ENCODE results near the gene SEC61A1.
A peak's percentile ranks its signal among the peaks of the same experiment; 100 is the strongest.

Gene SEC61A1

DNA sequence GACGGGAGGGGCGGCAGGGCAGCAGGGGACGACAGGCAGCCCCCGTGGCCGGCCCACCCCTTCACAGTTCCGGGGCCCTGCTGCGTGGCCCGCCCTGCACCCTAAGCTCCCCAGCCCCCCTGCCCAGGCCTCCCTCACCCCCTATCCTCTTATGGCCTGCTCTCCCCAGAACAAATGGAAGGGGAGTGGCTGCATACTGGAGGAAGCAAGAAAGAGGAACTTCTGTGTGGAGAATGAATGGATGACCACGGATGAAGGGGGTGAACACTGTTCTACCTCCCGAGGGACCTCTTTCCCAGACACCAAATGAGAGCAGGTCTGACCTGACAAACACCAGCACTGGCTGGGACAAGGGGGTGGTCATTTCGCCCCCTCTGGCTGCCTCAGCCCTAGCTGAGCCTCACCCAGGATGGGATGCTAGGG, 25.0 kb downstream of the SEC61A1 start:
- no peak for DNase-seq

DNA sequence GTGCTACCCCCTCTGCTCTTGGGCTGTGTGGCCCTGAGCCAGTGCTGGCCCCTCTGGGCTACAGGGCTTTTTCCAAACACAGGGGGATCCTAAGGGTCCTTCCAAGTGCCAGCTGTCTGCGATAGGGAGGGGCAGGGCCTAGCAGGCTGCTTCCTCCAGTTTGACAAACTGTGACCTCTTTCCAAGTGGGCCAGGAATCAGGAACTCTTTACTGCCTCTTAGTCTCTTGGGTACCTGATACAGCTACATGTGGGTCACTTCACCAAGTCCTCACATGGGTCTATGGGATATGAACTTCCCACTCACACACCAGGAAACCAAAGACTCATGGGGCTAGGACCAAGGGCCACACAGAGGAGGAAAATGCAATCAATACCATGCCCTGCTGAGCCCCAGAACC, 25.4 kb downstream of the SEC61A1 start:
- no peak for DNase-seq

DNA sequence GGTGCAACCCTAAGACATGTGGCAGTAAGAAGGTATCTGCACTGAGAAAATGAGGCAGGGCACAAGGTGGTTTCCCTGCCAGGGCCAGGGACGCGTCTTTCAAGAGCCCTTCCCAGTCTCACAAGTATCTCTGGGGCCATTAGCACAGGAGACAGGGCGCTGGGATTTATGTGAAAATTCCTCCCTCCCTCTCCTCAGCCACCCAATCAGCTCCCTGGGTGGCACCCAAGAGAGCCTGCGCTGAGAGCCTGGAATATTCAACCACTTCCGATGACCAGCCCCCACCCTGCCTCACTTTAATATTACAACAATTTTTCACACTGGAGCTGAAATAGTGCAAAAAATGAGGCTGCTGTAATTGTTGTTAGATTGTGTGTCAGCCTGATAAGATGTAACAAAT, 26.1 kb downstream of the SEC61A1 start:
- no peak for DNase-seq

DNA sequence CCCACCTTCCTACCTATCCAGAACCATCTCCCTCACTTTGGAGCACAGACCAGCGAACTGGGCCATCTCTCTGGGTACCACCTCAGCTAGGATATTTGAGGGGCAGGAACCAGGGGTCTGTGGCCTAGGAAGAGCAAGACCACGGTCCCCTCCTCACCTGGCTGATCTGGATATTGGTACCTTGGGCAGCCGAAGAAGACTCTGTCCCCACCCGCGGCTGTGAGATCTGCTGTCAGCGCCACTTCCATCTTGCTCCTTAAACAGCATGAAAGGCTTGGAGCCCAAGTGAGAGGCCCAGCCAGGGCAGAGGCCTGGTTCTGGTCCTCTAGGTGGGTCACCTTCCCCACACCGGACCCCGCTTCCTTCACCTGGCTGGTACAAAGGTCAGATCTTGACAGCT, 26.6 kb downstream of the SEC61A1 start:
- no peak for DNase-seq

DNA sequence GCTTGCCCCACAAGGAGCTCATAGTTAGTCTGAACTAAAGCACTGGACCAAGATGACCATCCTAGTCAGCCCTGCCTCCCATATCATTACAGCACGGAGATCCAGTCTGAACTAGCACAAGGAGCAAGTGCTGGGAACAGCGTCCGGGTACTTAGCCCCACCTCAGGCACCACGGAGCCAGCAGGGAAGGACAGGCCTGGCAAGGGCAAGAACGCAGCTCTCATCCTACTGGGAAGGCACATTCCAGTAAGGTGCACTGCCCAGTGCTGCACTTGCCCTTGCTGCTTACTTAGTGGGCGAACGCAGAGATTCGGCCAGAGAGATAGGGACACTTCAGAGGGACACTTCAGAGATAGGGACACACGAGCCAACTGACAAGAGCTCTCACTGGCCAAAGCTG, 27.6 kb downstream of the SEC61A1 start:
- DNase-seq: no peak

DNA sequence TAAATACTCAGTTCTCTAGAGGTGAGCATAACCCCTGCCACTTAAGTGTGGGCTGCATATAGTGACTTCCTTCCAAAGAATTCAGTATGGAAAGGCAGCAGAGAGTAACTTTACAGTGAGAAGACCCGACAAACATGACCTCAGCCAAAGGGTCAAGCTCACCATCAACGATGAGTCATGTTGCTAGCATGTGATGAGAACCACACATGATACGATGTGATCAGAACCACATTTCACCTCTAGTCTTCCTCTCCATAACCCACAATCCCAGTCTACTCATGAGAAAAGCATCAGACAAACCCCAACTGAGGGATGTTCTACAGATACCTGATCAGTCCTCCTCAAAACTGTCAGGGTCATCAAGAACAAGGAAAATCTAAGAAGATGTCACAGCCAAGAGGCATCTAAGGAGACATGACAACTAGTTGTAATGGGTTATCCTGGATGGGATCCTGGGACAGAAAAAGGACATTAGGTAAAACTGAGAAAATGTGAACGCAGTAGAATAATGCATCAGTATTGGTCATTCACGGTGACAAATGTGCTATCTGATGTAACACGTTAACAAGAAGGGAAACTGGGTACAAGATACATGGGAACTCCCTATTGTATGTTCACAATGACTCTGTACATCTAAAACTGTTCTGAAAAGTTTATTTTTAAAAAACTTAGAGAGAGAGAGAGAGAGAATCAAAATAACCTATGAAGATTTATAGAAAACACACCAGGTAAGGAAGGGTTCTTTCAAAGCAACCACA, 28.3 kb downstream of the SEC61A1 start:
- no peak for DNase-seq

DNA sequence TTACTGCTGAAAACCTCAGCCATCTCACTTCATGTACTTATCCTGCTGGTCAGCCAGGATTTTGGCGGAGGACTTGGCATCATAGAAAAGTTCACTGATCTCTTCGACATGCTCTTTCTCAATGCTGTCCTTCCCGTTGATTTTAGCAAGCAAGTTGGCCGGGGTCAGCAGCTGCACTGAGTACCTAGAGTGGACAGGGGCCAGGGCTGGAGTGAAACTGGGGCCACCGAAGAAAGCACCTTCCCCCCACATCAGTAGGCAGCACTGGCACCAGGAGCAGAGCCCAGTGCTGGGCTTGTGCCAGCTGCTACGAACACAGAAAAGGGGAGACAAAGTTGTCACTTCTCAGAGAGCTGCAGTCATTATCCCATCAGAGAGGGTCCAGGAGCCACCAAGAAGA, 29.0 kb downstream of the SEC61A1 start:
- no peak for DNase-seq

DNA sequence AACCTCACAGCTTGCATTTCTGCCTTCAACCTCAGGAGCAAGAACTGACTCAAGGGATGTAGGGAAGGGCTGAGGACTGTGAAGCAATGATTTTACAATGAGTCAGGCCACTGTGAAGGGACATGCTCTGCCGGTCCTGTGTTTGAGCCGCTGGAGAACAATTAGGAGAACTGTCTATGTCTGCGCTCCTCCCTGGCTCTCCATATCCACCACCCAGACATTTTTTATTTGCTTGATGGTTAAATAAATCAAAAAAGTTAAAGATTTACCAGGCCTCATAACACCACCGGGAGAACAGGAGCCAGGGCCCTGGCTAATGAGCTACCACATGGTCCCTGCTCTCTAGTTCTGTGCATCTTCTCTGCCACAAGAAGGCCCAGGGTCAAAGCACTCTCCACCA, 29.6 kb downstream of the SEC61A1 start:
- no peak for DNase-seq

DNA sequence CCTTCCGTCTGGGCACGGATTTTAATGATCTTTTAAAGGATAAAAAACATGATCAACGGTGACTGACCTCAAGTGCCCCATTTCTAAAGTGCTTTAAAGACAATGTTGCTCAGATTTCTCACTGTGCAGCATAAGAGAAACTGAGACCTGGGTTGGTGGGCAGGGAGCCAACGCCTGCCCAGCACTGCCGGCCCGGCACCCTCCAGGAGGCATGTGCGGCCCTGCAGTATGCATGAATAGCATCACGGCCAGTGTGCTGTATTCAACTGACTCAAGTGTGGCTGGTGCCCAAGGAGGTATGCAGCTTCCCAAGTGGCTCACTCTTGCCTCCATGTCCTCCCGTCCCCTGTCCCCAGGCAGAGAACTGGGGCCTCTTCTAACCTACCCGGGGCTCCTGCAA, 30.3 kb downstream of the SEC61A1 start:
- DNase-seq: no peak

DNA sequence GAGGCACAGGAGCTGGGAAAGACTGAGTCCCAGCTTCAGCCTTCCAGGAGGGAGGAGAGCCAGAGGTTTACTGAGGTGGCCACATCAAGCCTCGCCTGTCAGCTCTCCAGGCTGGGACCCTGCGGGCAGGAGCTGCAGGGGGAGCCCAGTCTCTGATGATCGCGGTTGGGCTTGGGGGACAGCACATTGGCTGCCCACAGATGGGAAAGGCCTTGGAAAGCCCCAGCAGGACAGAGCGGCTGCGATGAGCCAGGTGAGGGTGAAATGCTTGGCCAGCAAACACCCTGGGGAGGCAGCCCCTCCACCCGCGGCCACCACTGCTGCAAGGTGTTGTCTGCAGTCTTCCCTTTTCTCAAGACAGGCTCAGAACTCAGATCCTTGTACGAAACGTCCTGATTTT, 31.2 kb downstream of the SEC61A1 start:
- DNase-seq: no peak

DNA sequence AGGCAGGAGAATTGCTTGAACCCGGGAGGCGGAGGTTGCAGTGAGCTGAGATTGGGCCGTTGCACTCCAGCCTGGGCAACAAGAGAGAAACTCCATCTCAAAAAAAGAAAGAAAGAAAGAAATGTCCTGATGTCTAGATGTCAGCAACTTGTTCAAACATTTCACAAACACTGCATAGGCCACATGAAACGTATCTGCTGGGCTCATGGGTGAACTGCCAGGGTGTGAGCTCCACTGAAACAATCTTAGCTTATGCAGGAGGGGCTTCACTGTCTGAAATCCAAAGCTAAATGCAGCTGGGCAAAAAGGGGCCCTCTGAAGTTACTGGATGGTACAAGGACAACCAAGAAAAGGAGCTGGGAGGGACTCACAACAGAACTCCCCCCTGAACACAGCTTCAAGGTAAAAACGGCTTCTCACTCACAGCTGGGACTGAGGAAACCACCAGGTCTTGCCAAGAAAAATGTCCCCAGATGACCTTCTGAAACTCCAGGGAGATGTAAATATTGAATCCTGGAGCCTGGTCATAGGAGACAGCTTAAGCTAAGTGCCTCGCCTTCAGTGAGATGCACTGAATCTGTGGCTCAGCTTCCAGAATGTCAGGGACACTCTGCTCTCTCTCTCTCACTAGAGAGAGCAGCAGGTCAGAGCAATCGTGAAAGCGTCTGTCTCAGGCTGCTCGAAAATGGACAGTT, 31.9 kb downstream of the SEC61A1 start:
- DNase-seq: no peak

DNA sequence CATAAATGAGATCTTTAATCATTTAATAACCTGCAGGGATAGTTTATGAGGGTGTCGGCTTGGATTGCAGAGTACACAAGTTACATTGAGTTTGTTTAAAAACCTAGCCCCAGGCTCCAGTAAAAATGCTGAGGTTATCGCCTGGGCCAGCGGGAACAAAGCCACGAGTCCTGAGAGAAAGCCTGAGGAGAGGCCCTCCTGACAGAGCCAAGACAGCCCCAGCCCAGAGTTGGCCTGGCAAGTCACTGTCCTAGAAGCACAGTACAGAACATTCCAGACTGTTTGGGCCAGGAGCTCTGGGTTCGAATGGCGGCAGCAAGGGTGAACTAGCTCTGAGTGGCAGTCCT, 32.4 kb downstream of the SEC61A1 start:
- DNase-seq: no peak

DNA sequence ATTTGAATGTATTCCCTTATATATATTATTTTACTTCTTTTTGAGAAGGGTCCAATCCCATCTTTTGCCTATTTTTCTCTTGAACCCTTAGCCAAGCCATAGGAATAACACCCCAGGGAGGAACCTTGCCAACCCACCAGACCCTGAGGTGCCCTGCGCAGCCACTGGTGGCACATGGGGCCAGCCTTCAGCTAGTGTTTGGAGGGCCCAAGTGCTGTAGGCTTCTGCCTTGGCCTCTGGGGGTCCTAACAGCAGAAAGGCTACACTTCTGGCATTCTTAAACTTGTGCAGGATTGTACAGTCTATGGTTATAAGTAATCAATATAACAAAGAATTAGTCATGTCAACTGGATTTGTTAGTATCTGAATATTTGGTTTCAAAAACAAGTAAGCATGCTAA, 36.9 kb downstream of the SEC61A1 start:
- no peak for DNase-seq

DNA sequence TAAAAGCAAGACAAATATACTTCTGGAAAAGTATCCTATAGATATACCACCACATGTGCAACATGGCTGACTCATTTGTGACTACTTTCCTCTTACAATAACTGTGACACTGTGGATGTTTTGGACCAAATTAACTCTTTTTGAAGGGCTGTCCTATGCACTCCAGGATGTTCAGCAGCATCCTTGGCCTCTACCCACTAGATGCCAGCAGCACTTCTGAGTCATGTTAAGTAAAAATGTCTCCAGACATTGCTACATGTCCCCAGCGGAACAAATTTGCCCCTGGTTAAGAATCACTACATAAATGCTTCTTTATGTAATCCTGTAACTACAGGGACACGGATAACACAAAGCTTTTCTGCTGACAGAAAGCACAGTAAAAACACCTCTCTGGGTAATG, 39.3 kb downstream of the SEC61A1 start:
- no peak for DNase-seq

DNA sequence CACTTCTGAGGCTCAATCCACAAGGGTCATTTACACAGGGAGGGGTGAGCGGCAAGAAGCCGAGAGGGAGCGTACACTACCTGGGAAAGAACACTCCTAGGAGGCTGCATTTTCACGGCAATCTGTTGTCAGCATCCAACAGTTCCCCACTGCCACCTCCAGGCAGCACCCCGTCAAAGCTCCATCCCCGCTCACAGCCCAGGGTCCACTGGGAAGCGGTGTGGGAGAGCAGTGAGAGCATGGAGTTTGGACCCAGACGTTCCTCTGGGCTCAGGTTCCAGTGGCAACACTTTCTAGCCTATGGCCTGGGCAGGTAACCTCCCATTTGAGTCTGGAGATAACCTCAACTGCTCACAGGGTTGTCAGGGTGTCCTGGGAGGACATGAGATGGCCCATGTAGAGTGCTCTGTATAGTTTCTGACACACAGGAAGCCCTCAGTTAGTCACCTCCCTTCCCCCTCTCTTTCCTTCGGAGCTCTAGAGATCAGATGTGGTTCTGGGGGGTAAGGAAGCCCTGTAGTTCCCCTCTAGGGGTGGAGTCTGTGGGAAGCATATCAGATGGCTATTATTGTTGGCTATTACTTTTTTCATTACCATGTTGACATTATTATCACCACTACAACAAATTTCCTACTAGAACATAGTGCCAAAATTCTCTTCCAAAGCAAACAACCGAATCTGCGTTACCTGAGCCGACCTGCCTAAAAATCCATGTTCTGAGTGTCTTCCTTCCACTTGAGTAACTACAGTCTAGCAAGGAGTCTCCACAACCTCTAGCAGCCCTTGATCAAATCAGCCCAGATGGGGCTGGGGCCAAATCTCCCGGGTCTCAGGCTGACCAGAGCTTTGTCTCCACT, 42.3 kb downstream of the SEC61A1 start:
- DNase-seq: no peak

DNA sequence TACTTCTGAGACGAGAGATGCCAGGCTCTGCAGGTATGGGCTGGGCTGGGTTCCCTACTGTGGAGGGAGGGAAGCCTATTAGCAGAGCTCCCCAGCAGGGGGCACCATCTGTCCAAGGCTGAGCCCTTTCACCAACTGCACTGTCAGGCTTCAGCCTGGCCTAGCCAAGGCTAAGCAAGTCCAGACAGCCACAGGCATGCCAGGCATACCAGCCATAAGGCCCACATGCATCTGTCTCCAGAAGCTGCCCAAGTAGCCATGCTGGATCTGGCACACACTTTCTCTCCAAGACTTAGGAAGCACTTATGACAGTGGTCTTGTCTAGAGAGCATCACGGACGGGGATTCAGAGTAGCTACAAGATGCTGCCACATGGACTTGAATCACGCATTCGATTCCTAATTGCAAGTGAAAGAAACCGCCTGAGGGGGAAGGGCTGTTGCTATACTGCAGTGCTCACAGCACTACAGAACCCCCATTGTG, 43.0 kb downstream of the SEC61A1 start:
- DNase-seq: peak; percentile 39

DNA sequence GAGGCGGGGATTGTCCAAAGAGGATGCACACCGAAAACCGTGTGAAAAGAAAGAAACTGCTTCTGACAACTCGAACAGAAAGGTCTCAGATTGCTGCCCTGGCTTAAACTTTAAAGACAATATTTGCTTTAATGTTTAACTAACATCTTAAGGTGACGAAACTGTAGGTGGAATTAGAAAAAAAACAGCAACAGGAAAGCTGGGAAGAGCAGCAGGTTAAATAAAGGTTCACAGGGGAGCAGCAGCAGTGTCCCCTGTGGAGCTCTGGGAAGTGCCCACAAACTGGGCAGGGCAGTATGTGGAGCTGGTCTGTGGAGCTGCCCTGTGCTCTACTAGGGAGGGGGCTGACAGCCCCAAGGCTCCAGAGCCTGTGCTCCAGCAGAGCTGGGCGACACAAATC, 46.0 kb downstream of the SEC61A1 start:
- DNase-seq: no peak

DNA sequence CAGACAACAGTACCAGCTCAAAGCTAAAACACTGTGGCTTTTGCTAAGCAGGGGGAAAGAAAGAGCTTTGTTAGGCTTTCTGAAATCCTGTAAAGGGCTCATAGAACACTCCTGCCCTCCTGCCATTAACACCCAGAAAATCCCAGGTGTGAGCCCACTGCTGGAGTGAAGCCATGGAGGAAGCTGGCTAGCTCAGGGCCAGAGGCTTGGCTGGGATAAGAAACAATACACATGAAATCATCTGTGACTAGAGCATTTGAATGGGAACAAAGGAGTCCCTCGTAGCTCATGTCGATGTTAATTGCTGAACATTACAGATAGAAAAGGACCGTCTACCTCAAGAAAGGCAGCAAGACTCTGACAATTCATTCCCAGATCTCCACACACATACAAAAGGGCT, 47.9 kb downstream of the SEC61A1 start:
- DNase-seq: no peak

DNA sequence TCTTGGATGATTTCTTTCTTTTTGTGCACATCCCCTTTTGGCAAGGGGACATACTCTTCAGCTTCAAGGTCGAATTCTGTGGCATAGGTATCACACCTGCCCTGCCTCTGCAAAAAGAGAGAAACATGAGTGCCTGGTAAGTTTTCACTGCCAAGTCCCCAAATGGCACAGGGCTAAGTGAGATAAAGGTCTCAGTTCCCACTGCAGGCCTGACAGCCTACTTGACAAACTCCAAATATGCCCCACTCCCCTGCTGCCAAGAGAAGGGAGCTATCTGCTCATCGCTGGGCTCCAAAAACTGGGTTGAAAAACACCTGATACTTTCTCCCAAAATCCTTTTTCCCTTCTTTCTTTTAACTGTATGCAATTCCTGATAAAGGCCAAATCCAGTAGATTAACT, 48.4 kb downstream of the SEC61A1 start:
- no peak for DNase-seq

DNA sequence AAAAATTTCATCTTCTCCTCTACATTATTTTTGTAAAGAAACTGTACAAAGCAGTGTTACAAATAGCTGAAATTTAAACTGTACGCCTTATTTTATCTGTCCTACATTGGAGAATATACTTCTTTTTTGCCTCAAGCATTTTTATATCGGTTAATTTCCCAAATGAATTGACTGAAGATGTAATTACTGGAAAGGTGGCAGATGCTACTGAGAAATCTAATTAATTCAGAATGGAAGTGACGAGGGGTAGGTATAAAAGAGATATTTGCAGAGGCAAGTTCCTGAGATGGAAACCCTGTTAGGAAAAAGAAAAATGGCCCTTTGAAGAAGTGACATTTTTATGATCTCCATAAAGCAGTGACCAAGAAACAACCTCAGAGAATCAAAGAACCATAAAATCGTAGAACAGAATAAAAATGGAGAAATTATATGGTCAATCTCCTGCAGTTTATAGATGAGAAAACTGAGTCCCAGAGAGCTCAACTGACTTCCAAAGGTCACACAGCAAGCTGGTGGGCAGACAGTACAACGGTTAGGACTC, 51.0 kb downstream of the SEC61A1 start:
- DNase-seq: no peak

DNA sequence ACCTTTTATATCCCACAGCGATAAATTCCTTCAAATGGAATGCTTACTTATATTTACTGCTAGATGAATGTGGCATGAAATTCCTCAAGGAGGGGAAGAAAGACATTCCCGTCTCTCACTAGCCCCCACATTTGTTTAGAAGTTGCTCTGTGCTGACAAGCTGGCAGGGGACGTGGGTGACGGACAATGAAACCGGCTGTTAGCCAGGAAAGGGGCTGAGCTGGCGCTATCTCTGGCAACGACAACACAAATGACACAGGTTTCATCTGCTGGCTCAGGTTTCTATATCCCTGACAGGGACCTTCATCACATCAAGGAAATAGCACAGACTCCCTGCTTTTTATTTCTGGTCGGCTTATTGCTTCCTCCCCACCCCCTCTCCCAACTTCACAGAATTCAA, 55.6 kb downstream of the SEC61A1 start:
- DNase-seq: no peak

DNA sequence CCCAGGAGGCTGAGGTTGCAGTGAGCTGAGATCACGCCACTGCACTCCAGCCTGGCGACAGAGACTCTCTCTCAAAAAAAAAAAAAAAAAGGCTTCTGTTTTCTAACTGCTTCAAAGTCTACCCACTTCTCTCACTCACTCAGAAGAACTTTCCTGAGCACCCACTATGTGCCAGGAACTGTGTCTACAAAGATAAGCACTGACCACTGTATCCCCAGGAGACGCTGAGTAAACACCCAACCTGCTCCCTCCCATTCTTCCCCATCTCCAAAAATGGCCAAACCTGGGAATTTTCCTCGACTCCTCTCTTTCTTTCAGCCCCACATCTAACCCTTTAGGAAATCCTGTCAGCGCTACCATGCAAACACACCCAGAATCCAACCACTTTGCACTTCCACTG, 58.9 kb downstream of the SEC61A1 start:
- no peak for DNase-seq

DNA sequence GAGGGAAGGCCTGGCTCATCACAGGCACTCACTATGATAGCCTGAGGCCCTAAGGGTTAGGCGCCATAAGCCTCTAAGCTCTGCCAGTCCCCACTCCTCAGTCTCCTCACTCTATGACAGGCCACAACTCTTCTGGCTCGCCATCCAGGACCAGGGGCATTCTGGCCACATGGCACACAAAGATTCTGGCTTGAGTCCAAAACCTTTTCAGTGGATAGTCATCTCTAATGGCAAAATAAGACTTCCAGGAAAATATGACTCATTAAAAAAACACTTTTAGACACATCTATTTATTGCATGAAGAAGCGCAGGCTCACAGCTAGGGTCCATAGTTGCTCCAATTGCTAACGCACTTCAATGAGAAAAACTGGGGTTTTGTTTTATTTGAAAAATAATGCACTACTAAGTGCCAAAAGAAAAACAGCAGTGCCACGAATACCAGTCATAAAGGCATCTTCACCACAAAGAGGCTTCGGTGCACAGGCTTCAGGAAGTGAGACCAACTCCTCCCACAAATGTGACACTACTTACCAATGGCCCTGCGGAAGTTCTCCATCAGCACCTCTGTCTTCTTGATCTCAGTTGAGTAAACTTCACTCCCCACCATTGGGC, 60.2 kb downstream of the SEC61A1 start:
- DNase-seq: no peak

Data from right kidney (tissue), 1 donor.